ENCODE measurements around the gene HOXC13. TPM values are rescaled to one million over a fixed set of nuclear protein-coding genes. Genes with fewer than 3 reads are reported as not detected.
A peak's percentile ranks its signal among the peaks of the same experiment; 100 is the strongest.

The HOXC13 gene
- total RNA-seq, 1 donor from 2014 or later, result not detected

DNA sequence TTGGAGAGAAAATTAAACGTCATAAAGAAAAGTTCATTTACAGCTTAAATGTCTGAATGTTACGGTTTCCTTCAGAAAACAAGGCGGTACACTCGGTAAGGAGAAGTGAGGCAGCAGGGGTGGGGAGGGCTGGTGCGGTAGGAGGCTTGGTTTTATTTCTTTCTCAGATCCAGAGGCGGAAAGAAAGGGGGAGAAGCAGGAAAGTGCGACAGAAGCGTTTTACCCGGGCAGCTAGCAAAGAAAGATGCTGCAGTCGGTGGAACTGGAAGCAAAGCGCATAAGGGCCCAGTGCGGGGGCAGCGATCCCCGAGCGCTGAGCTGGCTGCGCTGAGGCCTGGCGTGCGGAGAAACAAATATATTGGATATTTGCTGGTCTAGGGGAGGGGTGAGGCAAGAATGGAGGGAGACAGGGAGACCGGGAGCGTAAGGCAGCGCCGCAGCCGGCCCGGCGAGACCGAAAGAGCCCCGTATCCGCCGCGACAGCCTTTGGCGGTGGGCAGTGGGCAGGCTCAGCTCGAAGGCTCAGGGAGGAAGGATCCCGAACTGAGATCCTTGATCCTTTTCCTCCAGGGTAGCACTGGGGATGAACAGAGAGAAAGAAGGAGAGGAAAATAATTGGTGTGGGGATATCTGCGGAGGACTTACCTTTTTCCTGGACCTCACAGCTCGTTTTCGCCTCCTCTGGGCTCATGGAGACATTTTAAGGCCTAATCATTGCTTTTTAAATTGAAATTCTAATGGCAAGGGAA, 27.9 kb downstream of the HOXC13 start:
- Histone ChIP-seq H3K9me3 (no peaks in the 10 kb centered on the region), H3K27ac (no peak overlapping the region), H3K36me3 (no peaks in the 10 kb centered on the region), H3K27me3 (peaks cover 6% of the 10 kb centered on the region), H3K4me1 (no peaks in the 10 kb centered on the region), H3K4me3 (peak overlapping the region; percentile 3 to 6)
- TF ChIP-seq, protein P1, sequence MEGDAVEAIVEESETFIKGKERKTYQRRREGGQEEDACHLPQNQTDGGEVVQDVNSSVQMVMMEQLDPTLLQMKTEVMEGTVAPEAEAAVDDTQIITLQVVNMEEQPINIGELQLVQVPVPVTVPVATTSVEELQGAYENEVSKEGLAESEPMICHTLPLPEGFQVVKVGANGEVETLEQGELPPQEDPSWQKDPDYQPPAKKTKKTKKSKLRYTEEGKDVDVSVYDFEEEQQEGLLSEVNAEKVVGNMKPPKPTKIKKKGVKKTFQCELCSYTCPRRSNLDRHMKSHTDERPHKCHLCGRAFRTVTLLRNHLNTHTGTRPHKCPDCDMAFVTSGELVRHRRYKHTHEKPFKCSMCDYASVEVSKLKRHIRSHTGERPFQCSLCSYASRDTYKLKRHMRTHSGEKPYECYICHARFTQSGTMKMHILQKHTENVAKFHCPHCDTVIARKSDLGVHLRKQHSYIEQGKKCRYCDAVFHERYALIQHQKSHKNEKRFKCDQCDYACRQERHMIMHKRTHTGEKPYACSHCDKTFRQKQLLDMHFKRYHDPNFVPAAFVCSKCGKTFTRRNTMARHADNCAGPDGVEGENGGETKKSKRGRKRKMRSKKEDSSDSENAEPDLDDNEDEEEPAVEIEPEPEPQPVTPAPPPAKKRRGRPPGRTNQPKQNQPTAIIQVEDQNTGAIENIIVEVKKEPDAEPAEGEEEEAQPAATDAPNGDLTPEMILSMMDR (IDR thresholded peaks at IDR 0.05), result no peak
- TF ChIP-seq POLR2A (IDR thresholded peaks at IDR 0.05) (no peak), POLR2AphosphoS5 (IDR thresholded peaks at IDR 0.05; ENCODE audit: insufficient read depth in 1 of 2, low read depth in 1 of 2) (no peak)
- no peak for DNase-seq (ENCODE audit: extremely low spot score in 2 of 2)
- intact Hi-C loops (cut with DNase I), result no loop called here

DNA sequence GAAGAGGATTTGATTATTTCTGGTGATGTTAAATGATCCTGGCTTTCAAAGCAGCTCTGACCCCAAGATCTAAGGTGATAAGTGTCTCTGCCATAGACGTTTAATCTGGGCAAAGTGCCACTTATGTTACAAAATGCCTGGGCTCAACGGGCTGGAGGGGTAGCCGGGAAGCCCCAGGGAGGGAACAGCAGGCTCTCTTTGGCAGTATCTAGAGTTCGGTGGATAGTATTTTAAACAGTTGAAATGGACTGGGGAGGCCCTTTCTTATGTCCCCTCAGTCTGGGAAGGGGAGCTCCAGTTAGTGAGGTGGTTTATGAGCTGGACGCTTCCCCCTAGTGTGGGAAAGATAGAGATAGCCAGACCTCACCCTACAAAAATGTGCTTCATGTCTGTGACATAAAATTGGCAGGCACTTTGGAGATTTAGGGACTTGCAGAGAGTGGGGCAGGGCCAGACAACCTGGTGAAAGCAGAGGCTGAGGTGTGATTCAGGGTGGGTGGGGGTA, 28.8 kb downstream of the HOXC13 start:
- H3K27me3 ChIP-seq, result peaks cover 4% of the 10 kb centered on the region
- H3K4me3 ChIP-seq, result no peak overlapping the region
- H3K4me1 ChIP-seq, result no peaks in the 10 kb centered on the region
- no peak for TF ChIP-seq POLR2A (IDR thresholded peaks at IDR 0.05)
- TF ChIP-seq, protein P1 (IDR thresholded peaks at IDR 0.05), result no peak
- TF ChIP-seq POLR2AphosphoS5 (IDR thresholded peaks at IDR 0.05; ENCODE audit: insufficient read depth in 1 of 2, low read depth in 1 of 2), result no peak
- intact Hi-C loops (cut with DNase I), result no loop called here
- H3K36me3 ChIP-seq, result no peaks in the 10 kb centered on the region
- H3K9me3 ChIP-seq, result no peaks in the 10 kb centered on the region
- no peak overlapping the region for H3K27ac ChIP-seq
- DNase-seq (ENCODE audit: extremely low spot score in 2 of 2), result no peak

DNA sequence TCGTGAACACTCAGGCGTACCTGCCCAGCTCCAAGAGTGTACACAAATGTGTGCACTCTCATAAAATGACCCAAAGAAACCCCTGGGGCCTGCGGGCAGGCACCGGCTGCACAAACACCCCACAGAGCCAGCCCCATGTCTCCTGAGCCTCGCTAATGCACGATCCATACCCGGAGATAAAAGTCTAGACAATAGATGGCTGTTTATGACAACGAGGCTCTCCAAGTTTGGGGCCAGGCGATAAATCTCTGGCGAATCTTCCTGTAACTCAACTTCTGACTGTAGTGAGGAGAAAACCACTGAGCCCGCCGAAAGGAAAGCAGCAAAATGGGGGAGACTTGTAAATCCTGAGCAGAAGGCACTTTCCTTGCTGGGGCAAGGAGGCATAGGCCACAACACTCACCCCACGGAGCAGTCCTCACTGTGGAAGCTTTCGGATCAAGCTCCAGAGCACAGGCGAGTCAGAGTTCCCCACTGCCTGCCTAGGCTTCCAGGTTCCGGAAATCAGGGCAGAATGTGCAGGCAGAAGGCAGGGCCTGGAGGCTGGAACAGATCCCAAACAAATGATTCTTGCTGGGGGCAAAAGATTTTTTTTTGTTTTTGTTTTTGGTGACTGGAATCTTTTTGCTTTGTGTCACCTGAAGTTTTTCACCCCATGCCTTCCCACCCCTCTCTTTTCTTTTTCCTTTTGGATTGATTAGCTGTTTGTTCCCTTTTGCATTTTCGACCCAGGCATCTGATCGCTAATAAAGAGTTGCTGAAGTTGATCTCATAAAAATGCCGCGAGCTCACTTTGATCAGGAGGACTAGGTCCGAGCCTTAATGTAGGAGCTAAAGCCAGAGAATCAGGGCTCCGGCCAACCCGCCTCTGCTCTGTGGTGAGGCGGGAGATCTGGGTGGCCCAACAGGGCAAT, 29.8 kb downstream of the HOXC13 start:
- Histone ChIP-seq H3K27ac (no peak overlapping the region), H3K4me3 (no peak overlapping the region), H3K9me3 (no peaks in the 10 kb centered on the region), H3K27me3 (peaks cover 4% of the 10 kb centered on the region), H3K4me1 (peaks cover 1% of the 10 kb centered on the region), H3K36me3 (no peaks in the 10 kb centered on the region)
- DNase-seq (ENCODE audit: extremely low spot score in 2 of 2), result no peak
- intact Hi-C loops (cut with DNase I), result no loop called here
- TF ChIP-seq, protein P1 (IDR thresholded peaks at IDR 0.05), result no peak
- no peak for TF ChIP-seq POLR2AphosphoS5 (IDR thresholded peaks at IDR 0.05; ENCODE audit: insufficient read depth in 1 of 2, low read depth in 1 of 2)
- TF ChIP-seq POLR2A (IDR thresholded peaks at IDR 0.05), result no peak

DNA sequence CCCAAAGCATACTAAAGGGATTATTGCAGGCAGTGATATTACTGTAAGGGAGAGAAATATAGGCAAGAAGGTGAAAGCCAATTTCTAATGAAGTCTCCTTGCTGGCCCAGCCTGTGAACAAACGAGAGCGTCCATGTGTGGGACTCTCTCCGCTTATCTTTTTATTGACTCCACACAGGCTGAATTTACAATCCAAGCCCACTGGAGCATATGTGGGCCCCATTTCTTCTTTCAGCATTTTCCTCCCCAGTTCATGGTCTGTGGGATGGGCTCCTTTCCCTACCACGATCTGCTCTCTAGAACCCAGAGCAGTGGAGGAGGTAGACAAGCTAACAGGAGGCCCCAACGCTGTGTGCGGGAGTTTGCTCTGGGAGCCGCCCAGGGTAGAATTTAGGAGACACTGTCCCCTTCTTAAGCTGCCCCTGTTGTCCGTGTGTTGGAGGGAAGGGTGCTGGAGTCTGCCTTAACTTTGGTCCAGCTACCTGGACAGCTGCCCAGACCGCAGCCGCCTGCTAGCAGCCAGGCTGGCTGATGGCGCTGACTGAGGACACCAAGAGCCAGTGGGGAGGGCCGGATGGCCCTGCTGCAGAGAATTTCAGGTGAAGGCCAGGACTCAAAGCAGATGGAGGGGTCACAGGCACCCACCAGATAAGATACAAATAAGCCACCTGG, 31.1 kb downstream of the HOXC13 start:
- Histone ChIP-seq H3K9me3 (no peaks in the 10 kb centered on the region), H3K27me3 (peaks cover 9% of the 10 kb centered on the region), H3K4me1 (peaks cover 14% of the 10 kb centered on the region), H3K27ac (no peak overlapping the region), H3K4me3 (no peak overlapping the region), H3K36me3 (no peaks in the 10 kb centered on the region)
- TF ChIP-seq, protein P1 (IDR thresholded peaks at IDR 0.05), result no peak
- no peak for TF ChIP-seq POLR2A (IDR thresholded peaks at IDR 0.05)
- TF ChIP-seq POLR2AphosphoS5 (IDR thresholded peaks at IDR 0.05; ENCODE audit: insufficient read depth in 1 of 2, low read depth in 1 of 2), result no peak
- no peak for DNase-seq (ENCODE audit: extremely low spot score in 2 of 2)
- intact Hi-C loops (cut with DNase I), result no loop called here
